Hepatocyte (in vitro differentiated cells): ENCODE measurements around the gene MARCKSL1.

Experiments
- EZH2 ChIP-seq: fragments of 200-600 bp; sonication (generic); IDR thresholded peaks from 2 replicates; pipeline ENCODE4 v1.6.1; 2016; ENCODE audit warnings: antibody characterized with exemption, mild to moderate bottlenecking, borderline replicate concordance
- TF ChIP-seq, protein P1 (sequence below): fragments of 200-600 bp; sonication (generic); IDR thresholded peaks from 2 replicates; pipeline ENCODE4 v1.5.1; 2016; ENCODE audit warnings: antibody characterized with exemption, mild to moderate bottlenecking; ENCODE audit not compliant: poor library complexity

DNA sequence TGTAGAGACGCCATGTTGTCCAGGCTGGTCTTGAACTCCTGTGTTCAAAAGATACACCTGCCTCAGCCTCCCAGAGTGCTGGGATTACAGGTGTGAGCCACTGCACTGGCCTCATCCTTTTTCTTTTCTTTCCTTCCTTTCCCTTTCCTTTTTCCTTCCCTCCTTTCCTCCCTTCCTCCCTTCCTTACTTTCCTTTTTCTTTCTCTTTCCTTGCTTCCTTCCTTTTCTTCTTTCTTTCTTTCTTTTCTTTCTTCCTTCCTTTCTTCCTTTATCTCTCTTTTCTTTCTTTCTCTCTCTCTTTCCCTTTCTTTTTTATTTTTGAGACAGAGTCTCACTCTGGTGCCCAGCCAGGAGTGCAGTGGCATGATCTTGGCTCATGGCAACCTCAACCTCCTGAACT is 20.4 kb upstream of the MARCKSL1 start:
- no peak for TF ChIP-seq EZH2
- TF ChIP-seq, protein P1, sequence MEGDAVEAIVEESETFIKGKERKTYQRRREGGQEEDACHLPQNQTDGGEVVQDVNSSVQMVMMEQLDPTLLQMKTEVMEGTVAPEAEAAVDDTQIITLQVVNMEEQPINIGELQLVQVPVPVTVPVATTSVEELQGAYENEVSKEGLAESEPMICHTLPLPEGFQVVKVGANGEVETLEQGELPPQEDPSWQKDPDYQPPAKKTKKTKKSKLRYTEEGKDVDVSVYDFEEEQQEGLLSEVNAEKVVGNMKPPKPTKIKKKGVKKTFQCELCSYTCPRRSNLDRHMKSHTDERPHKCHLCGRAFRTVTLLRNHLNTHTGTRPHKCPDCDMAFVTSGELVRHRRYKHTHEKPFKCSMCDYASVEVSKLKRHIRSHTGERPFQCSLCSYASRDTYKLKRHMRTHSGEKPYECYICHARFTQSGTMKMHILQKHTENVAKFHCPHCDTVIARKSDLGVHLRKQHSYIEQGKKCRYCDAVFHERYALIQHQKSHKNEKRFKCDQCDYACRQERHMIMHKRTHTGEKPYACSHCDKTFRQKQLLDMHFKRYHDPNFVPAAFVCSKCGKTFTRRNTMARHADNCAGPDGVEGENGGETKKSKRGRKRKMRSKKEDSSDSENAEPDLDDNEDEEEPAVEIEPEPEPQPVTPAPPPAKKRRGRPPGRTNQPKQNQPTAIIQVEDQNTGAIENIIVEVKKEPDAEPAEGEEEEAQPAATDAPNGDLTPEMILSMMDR = no peak
